ENCODE data around the gene RPTOR.

Gene RPTOR

GRCh38 chr17:80905586-80906230 lies 361.1 kb downstream of the RPTOR start:
- no peak for DNase-seq

- no peak for DNase-seq
These were observed 362.0 kb downstream of the RPTOR start for GRCh38 chr17:80906364-80907259.

- DNase-seq, result no peak
These were observed 362.6 kb downstream of the RPTOR start for GRCh38 chr17:80907281-80907680.

- no peak for DNase-seq
These were observed 363.6 kb downstream of the RPTOR start for GRCh38 chr17:80908211-80908610.

GRCh38 chr17:80908776-80909175 lies 364.1 kb downstream of the RPTOR start:
- DNase-seq, result no peak

GRCh38 chr17:80909635-80910034 lies 365.0 kb downstream of the RPTOR start:
- no peak for DNase-seq

- DNase-seq, result no peak
These were observed 365.4 kb downstream of the RPTOR start for GRCh38 chr17:80910043-80910442.

- no peak for DNase-seq
These were observed 367.8 kb downstream of the RPTOR start for GRCh38 chr17:80912476-80912875.

GRCh38 chr17:80913928-80914821 lies 369.5 kb downstream of the RPTOR start:
- DNase-seq, result no peak

- DNase-seq, result no peak
These were observed 371.6 kb downstream of the RPTOR start for GRCh38 chr17:80916246-80916645.

GRCh38 chr17:80917716-80918560 lies 373.3 kb downstream of the RPTOR start:
- no peak for DNase-seq

GRCh38 chr17:80918731-80919130 lies 374.1 kb downstream of the RPTOR start:
- DNase-seq, result no peak

- DNase-seq, result no peak
These were observed 375.0 kb downstream of the RPTOR start for GRCh38 chr17:80919331-80920311.

GRCh38 chr17:80920441-80920840 lies 375.8 kb downstream of the RPTOR start:
- no peak for DNase-seq

- no peak for DNase-seq
These were observed 376.5 kb downstream of the RPTOR start for GRCh38 chr17:80921159-80921558.

- no peak for DNase-seq
These were observed 377.3 kb downstream of the RPTOR start for GRCh38 chr17:80921741-80922579.

GRCh38 chr17:80922580-80923160 lies 378.0 kb downstream of the RPTOR start:
- no peak for DNase-seq

- DNase-seq, result no peak
These were observed 378.8 kb downstream of the RPTOR start for GRCh38 chr17:80923211-80924110.
